A549 (cell line): ENCODE measurements around the gene EDN3. TPM values are rescaled to one million over a fixed set of nuclear protein-coding genes. Genes with fewer than 3 reads are reported as not detected.
A peak's percentile ranks its signal among the peaks of the same experiment; 100 is the strongest.

Experiments
- ATAC-seq, 2 experiments: fragments of 200-7000 bp in 1 of 2; fragments of >200 bp in 1 of 2; cut with Nextera tagmentation in 1 of 2; cut with Tn5 transposase in 1 of 2; 3 replicates each; pipeline versions ENCODE4 v1.8.0 to v1.9.1; 2018 to 2020; ENCODE audit warnings: mild to moderate bottlenecking in 1 of 2, moderate library complexity in 1 of 2
- CTCF ChIA-PET: fragments of 300-600 bp; sonication (Branson Sonifier 250); formaldehyde crosslinking; extraction: SDS; loops from one replicate; lab custom pipeline; 2021; ENCODE audit warnings: antibody characterized with exemption, inconsistent platforms; lab: Yijun Ruan, JAX
- POLR2A ChIA-PET: fragments of 350-600 bp; formaldehyde crosslinking; extraction: SDS; loops from one replicate; lab custom pipeline; 2021; ENCODE audit warnings: antibody characterized with exemption, inconsistent platforms; lab: Yijun Ruan, JAX
- DNase-seq, 2 experiments: peaks; one replicate each; pipeline versions ENCODE4 v3.0.0 to v3.0.0-alpha.2; 2011 to 2016; ENCODE audit warnings: low read depth in 1 of 2, low spot score in 1 of 2
- FAIRE-seq: peaks from 2 replicates; lab custom pipeline; 2011; peaks lifted over from hg19 to GRCh38; lab: Jason Lieb, UNC
- H3K27ac ChIP-seq, 2 experiments: fragments of >200 bp; sonication (Bioruptor Twin); formaldehyde crosslinking; 3 replicates each; pipeline ENCODE4 v1.5.1; 2016 to 2017
- H3K4me1 ChIP-seq: fragments of >200 bp; sonication (Bioruptor Twin); formaldehyde crosslinking; 3 replicates; pipeline ENCODE4 v1.6.1; 2016
- H3K4me2 ChIP-seq: fragments of >200 bp; sonication (Bioruptor Twin); formaldehyde crosslinking; 3 replicates; pipeline ENCODE4 v1.6.1; 2016
- H3K4me3 ChIP-seq: fragments of >200 bp; sonication (Bioruptor Twin); formaldehyde crosslinking; 3 replicates; pipeline ENCODE4 v1.5.1; 2016
- H3K9me3 ChIP-seq: fragments of >200 bp; sonication (Bioruptor Twin); formaldehyde crosslinking; 3 replicates; pipeline ENCODE4 v1.6.1; 2016
- BCL3 ChIP-seq: fragments of >200 bp; sonication (Bioruptor Twin); formaldehyde crosslinking; IDR thresholded peaks from 3 replicates; pipeline ENCODE4 v1.6.1; 2016
- BHLHE40 ChIP-seq: IDR thresholded peaks from 2 replicates; pipeline ENCODE4 v1.6.1; 2012; ENCODE audit warnings: low read depth, low read length, inconsistent platforms
- CBX8 ChIP-seq: fragments of 200-600 bp; sonication (generic); IDR thresholded peaks from 2 replicates; pipeline ENCODE4 v1.6.1; 2016
- CHD2 ChIP-seq: fragments of 150-350 bp; IDR thresholded peaks from 2 replicates; pipeline ENCODE4 v1.6.1; 2014; ENCODE audit warnings: low read length; ENCODE audit not compliant: partially characterized antibody
- CTCF ChIP-seq: fragments of >200 bp; sonication (Bioruptor Twin); formaldehyde crosslinking; IDR thresholded peaks from 3 replicates; pipeline ENCODE4 v1.5.1; 2016
- ESRRA ChIP-seq: fragments of 150-350 bp; IDR thresholded peaks from 2 replicates; pipeline ENCODE4 v1.6.1; 2014; ENCODE audit warnings: mild to moderate bottlenecking, low read length, borderline replicate concordance
- FOXS1 ChIP-seq: fragments of 250-450 bp; sonication (Bioruptor Pico); IDR thresholded peaks from 2 replicates; pipeline ENCODE4 v1.5.0; 2020; ENCODE audit warnings: mild to moderate bottlenecking, moderate library complexity
- HDAC2 ChIP-seq: fragments of 200-600 bp; sonication (generic); IDR thresholded peaks from 2 replicates; pipeline ENCODE4 v1.6.1; 2016
- HOXB13 ChIP-seq: fragments of 250-450 bp; sonication (Bioruptor Pico); IDR thresholded peaks from 2 replicates; pipeline ENCODE4 v1.5.0; 2020; ENCODE audit warnings: low read depth, mild to moderate bottlenecking, moderate library complexity
- JUN ChIP-seq, 2 experiments: fragments of >200 bp; sonication (Bioruptor Twin); formaldehyde crosslinking; IDR thresholded peaks; 2 replicates in 1 of 2; 3 replicates in 1 of 2; pipeline ENCODE4 v1.6.1; 2016 to 2017
- JUNB ChIP-seq: fragments of >200 bp; sonication (Bioruptor Twin); formaldehyde crosslinking; IDR thresholded peaks from 2 replicates; pipeline ENCODE4 v1.6.1; 2016
- KDM1A ChIP-seq: fragments of 200-600 bp; sonication (generic); IDR thresholded peaks from 2 replicates; pipeline ENCODE4 v1.6.1; 2016; ENCODE audit warnings: low read depth, mild to moderate bottlenecking
- MAX ChIP-seq: IDR thresholded peaks from 2 replicates; pipeline ENCODE4 v1.6.1; 2012
- NR3C1 ChIP-seq: fragments of >200 bp; sonication (Bioruptor Twin); formaldehyde crosslinking; IDR thresholded peaks from 3 replicates; pipeline ENCODE4 v1.6.1; 2017
- POLR2A ChIP-seq: IDR thresholded peaks from 2 replicates; pipeline ENCODE4 v1.6.1; 2012; ENCODE audit warnings: mild to moderate bottlenecking, low read length
- POLR2AphosphoS2 ChIP-seq: conservative IDR thresholded peaks from 2 replicates; pipeline ENCODE4 v1.6.1; 2012; ENCODE audit warnings: low read length, improper control_type of control experiment, inconsistent platforms
- RCOR1 ChIP-seq: fragments of 150-350 bp; IDR thresholded peaks from 2 replicates; pipeline ENCODE4 v1.6.1; 2014; ENCODE audit warnings: antibody characterized with exemption, low read length, low read depth
- RFX5 ChIP-seq: fragments of 450-650 bp; IDR thresholded peaks from 2 replicates; pipeline ENCODE4 v1.7.1; 2014; ENCODE audit warnings: antibody characterized with exemption, mild to moderate bottlenecking, moderate library complexity
- RNF2 ChIP-seq: fragments of 200-600 bp; sonication (generic); IDR thresholded peaks from 2 replicates; pipeline ENCODE4 v1.6.1; 2016; ENCODE audit warnings: low read depth, mild to moderate bottlenecking, antibody characterized with exemption, moderate library complexity, borderline replicate concordance
- TP53 ChIP-seq: fragments of 250-450 bp; sonication (Bioruptor Pico); IDR thresholded peaks from 2 replicates; pipeline ENCODE4 v1.5.0; 2021; ENCODE audit warnings: mild to moderate bottlenecking, moderate library complexity
- WGBS: methylation state at CpG from one replicate; pipeline ENCODE4 v1.1.6; 2017; ENCODE audit errors: missing lambda C conversion rate; 5-methylcytosine and 5-hydroxymethylcytosine counted together
- polyA plus RNA-seq, 4 experiments: library from polyadenylated mRNA; depleted of rRNA in 3 of 4; stranded (reverse); fragments of >200 nt; fragmentation: RNase III in 1 of 4; extraction: RNeasy Plus Mini Kit Qiagen cat#74134 plus additional on column Dnase treatment in 1 of 4; gene quantifications; 2 replicates in 3 of 4; 3 replicates in 1 of 4; pipeline ENCODE4 v1.2.3, GENCODE V29; 2011 to 2017
- TF ChIP-seq, protein P1 (sequence below): IDR thresholded peaks from 2 replicates; pipeline ENCODE4 v1.6.1; 2012

The EDN3 gene
- polyA plus RNA-seq, 2 of the 4 experiments (the other 2 are of a cell fraction), result 0.13 to 0.54 TPM

DNA sequence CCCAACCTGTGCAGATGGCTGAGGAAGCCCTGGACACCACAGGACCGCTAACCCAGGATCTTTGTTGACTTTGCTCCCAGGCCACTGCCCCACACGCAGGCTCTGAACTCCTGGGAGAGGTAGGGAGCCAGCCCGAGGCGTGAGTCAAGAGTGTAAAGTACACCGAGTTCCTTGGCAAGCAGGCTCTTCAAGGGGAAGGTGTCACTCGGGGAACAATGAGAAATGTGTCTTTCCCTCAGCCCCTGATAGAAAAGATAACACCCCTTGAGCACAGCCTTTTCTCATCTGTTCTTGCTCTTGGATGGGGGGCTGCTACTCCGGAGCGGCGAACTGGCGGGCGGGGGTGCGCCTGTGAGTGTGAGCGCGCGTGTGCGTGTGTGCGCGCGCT lies 472 bp upstream of the EDN3 start:
- DNase-seq (peak; percentile 13 to 55), FAIRE-seq (no peak), ATAC-seq (peak; percentile 45 to 80; a peak in 3 of 6 replicates)
- CTCF ChIA-PET, result interaction anchor here (1.0 to 1.4 kb wide), 2 partner anchors 86 to 104 kb away, joined by 3 to 4 read pairs; no protein-coding TSS in a partner anchor
- Histone ChIP-seq H3K9me3 (no peaks in the 10 kb centered on the region), H3K27ac (peak overlapping the region; percentile 72 to 77; a peak in 5 of 6 replicates), H3K4me3 (peak overlapping the region; percentile 40), H3K4me2 (peak overlapping the region; percentile 85)
- POLR2A ChIA-PET, result no interaction called here
- no peak for TF ChIP-seq RCOR1
- TF ChIP-seq NR3C1, result no peak
- TF ChIP-seq, all 56 proteins: peak for 0
- 17% methylated on average over 9 of the region's 19 CpGs for WGBS
- peaks cover 17% of the 10 kb centered on the region for H3K4me1 ChIP-seq

DNA sequence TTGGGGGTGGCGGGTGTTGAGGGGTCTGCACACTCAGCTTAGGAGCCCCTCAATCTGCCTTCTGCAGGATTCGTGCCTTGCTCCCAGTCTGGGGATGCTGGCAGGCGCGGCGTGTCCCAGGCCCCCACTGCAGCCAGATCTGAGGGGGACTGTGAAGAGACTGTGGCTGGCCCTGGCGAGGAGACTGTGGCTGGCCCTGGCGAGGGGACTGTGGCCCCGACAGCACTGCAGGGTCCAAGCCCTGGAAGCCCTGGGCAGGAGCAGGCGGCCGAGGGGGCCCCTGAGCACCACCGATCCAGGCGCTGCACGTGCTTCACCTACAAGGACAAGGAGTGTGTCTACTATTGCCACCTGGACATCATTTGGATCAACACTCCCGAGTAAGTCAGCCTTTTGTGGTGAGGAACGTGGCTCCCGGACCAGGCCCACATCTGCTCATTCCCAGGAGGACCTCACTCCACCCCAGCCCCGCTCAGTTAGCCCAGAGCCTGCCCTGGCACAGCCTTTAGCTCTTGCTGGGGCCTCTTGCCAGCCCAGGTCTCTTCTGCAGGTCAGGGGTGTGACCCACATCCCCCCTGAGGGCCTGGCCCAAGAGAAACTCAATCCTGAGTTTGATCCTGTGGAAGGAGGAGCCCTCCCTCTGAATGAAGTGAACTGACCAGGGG lies 1.1 kb downstream of the EDN3 start:
- CTCF ChIA-PET, result no interaction called here
- FAIRE-seq, result no peak
- no peak for ATAC-seq
- Histone ChIP-seq H3K4me3 (no peak overlapping the region; the same call in 2 of the 3 replicates), H3K27ac (peak overlapping the region in 1 of 2 experiments; percentile 72; a peak in 1 of 6 replicates), H3K9me3 (no peaks in the 10 kb centered on the region), H3K4me2 (no peak overlapping the region)
- WGBS, result 80% methylated on average over 13 of the region's 17 CpGs
- DNase-seq, result no peak
- no peak for TF ChIP-seq RNF2
- TF ChIP-seq RFX5, result no peak
- no peak for TF ChIP-seq ESRRA
- TF ChIP-seq, all 56 proteins: peak for 0
- POLR2A ChIA-PET, result no interaction called here
- H3K4me1 ChIP-seq, result peaks cover 17% of the 10 kb centered on the region

- POLR2A ChIA-PET, result no interaction called here
- WGBS, result 75% methylated on average over 7 of the region's 7 CpGs
- FAIRE-seq, result no peak
These were observed 5.7 kb downstream of the EDN3 start for GRCh38 chr20:59305908-59306655.

GRCh38 chr20:59307270-59307669 lies 6.9 kb downstream of the EDN3 start:
- ChIA-PET POLR2A (no interaction called here), CTCF (no interaction called here)
- DNase-seq (no peak), FAIRE-seq (no peak), ATAC-seq (no peak)
- peaks cover 12% of the 10 kb centered on the region for H3K4me1 ChIP-seq
- H3K9me3 ChIP-seq, result no peaks in the 10 kb centered on the region
- 74% methylated on average over 3 of the region's 3 CpGs for WGBS
- H3K27ac ChIP-seq, result no peak overlapping the region
- no peak overlapping the region for H3K4me3 ChIP-seq
- no peak overlapping the region for H3K4me2 ChIP-seq
- no peak for TF ChIP-seq HDAC2

More at GRCh38 chr20:59305908-59306655, 5.7 kb downstream of the EDN3 start:
- no peak overlapping the region for H3K4me3 ChIP-seq
- H3K9me3 ChIP-seq, result no peaks in the 10 kb centered on the region
- H3K27ac ChIP-seq, result no peak overlapping the region
- no peak for TF ChIP-seq JUNB
- TF ChIP-seq, all 56 proteins: peak for 0
- ATAC-seq (no peak), DNase-seq (no peak)
- H3K4me1 ChIP-seq, result peaks cover 12% of the 10 kb centered on the region
- CTCF ChIA-PET, result no interaction called here
- H3K4me2 ChIP-seq, result no peak overlapping the region

GRCh38 chr20:59308493-59309201 lies 8.2 kb downstream of the EDN3 start:
- DNase-seq (peak in 1 of 2 experiments; percentile 6), FAIRE-seq (no peak), ATAC-seq (no peak)
- H3K4me2 ChIP-seq, result peak overlapping the region; percentile 22; the same call in 1 of the 3 replicates
- peaks cover 12% of the 10 kb centered on the region for H3K4me1 ChIP-seq
- H3K4me3 ChIP-seq, result no peak overlapping the region
- ChIA-PET POLR2A (no interaction called here), CTCF (interaction anchor here (1.4 kb wide), 1 partner anchor 19 kb away, joined by 4 read pairs; no protein-coding TSS in a partner anchor)
- H3K9me3 ChIP-seq, result no peaks in the 10 kb centered on the region
- H3K27ac ChIP-seq, result no peak overlapping the region; a peak in 1 of 6 replicates
- 63% methylated on average over 10 of the region's 10 CpGs for WGBS
- no peak for TF ChIP-seq POLR2AphosphoS2
- no peak for TF ChIP-seq TP53 (CRISPR knock-in tag)
- no peak for TF ChIP-seq BCL3
- TF ChIP-seq CBX8, result no peak
- TF ChIP-seq POLR2A, result no peak
- no peak for TF ChIP-seq JUNB
- no peak for TF ChIP-seq KDM1A
- no peak for TF ChIP-seq HOXB13 (CRISPR knock-in tag)
- TF ChIP-seq, protein P1, sequence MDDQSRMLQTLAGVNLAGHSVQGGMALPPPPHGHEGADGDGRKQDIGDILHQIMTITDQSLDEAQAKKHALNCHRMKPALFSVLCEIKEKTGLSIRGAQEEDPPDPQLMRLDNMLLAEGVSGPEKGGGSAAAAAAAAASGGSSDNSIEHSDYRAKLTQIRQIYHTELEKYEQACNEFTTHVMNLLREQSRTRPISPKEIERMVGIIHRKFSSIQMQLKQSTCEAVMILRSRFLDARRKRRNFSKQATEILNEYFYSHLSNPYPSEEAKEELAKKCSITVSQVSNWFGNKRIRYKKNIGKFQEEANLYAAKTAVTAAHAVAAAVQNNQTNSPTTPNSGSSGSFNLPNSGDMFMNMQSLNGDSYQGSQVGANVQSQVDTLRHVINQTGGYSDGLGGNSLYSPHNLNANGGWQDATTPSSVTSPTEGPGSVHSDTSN, result no peak
- no peak for TF ChIP-seq CTCF
- no peak for TF ChIP-seq FOXS1 (CRISPR knock-in tag)
- no peak for TF ChIP-seq JUN (IDR thresholded peaks at IDR 0.05)
- no peak for TF ChIP-seq CHD2
- TF ChIP-seq MAX, result no peak
- no peak for TF ChIP-seq BHLHE40
